ENCODE data around the gene MAPK10. TPM values are rescaled to one million over a fixed set of nuclear protein-coding genes. Genes with fewer than 3 reads are reported as not detected.

Gene MAPK10
- total RNA-seq, 6 experiments from 2014 or later, result 0.74 to 1.9 (median 1.6) TPM

GRCh38 chr4:86098691-86099090, 261.2 kb downstream of the MAPK10 start:
- DNase-seq, result no peak
- no peaks in the 10 kb centered on the region for H3K9me3 ChIP-seq

GRCh38 chr4:86096373-86096772, 263.5 kb downstream of the MAPK10 start:
- no peak overlapping the region for H3K4me3 ChIP-seq
- ATAC-seq, result no peak
- TF ChIP-seq POLR2A (IDR thresholded peaks at IDR 0.05), result no peak
- TF ChIP-seq, protein P1, sequence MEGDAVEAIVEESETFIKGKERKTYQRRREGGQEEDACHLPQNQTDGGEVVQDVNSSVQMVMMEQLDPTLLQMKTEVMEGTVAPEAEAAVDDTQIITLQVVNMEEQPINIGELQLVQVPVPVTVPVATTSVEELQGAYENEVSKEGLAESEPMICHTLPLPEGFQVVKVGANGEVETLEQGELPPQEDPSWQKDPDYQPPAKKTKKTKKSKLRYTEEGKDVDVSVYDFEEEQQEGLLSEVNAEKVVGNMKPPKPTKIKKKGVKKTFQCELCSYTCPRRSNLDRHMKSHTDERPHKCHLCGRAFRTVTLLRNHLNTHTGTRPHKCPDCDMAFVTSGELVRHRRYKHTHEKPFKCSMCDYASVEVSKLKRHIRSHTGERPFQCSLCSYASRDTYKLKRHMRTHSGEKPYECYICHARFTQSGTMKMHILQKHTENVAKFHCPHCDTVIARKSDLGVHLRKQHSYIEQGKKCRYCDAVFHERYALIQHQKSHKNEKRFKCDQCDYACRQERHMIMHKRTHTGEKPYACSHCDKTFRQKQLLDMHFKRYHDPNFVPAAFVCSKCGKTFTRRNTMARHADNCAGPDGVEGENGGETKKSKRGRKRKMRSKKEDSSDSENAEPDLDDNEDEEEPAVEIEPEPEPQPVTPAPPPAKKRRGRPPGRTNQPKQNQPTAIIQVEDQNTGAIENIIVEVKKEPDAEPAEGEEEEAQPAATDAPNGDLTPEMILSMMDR (IDR thresholded peaks at IDR 0.05), result no peak
- no peaks in the 10 kb centered on the region for H3K27me3 ChIP-seq
- H3K36me3 ChIP-seq, result no peaks in the 10 kb centered on the region
- DNase-seq, result no peak
- intact Hi-C loops (cut with DNase I), result no loop called here
- no peaks in the 10 kb centered on the region for H3K4me1 ChIP-seq
- H3K27ac ChIP-seq, result no peak overlapping the region
- 82% methylated on average over 2 of the region's 2 CpGs for WGBS (ENCODE audit: insufficient coverage, low coverage, low lambda C conversion rate, missing lambda C conversion rate)
- no peaks in the 10 kb centered on the region for H3K9me3 ChIP-seq

More at GRCh38 chr4:86098691-86099090, 261.2 kb downstream of the MAPK10 start:
- Histone ChIP-seq H3K27me3 (no peaks in the 10 kb centered on the region), H3K4me1 (no peaks in the 10 kb centered on the region), H3K27ac (no peak overlapping the region), H3K36me3 (no peaks in the 10 kb centered on the region), H3K4me3 (no peak overlapping the region)
- 44% methylated on average over 3 of the region's 3 CpGs for WGBS (ENCODE audit: insufficient coverage, low coverage, low lambda C conversion rate, missing lambda C conversion rate)
- ATAC-seq, result no peak
- no peak for TF ChIP-seq POLR2A (IDR thresholded peaks at IDR 0.05)
- TF ChIP-seq, protein P1 (IDR thresholded peaks at IDR 0.05), result no peak
- intact Hi-C loops (cut with DNase I), result no loop called here

GRCh38 chr4:86092684-86093083, 267.2 kb downstream of the MAPK10 start:
- intact Hi-C loops (cut with DNase I), result no loop called here
- TF ChIP-seq POLR2A (IDR thresholded peaks at IDR 0.05), result no peak
- TF ChIP-seq, protein P1 (IDR thresholded peaks at IDR 0.05), result no peak
- H3K27ac ChIP-seq, result no peak overlapping the region

DNA sequence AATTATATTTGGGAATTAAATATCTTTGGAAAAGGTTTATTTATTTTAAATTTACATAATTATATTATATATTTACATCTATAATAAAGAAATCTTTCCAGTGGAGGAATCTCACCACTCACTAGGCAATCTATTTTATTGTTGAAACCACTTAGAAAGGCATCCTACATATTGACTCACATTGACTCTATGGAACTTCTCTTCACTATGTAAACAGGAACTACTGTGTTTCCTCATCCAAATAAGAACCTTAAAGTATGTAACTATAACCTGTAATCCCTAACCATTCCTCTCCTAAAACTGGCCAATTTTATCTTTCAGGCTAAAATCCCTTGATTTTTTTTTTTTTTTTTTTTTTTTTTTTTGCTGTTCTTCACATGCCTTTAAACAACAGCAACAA, 268.7 kb downstream of the MAPK10 start:
- no peaks in the 10 kb centered on the region for H3K36me3 ChIP-seq
- ATAC-seq (no peak), DNase-seq (no peak)
- TF ChIP-seq POLR2A (IDR thresholded peaks at IDR 0.05), result no peak
- TF ChIP-seq, protein P1 (IDR thresholded peaks at IDR 0.05), result no peak
- H3K27me3 ChIP-seq, result no peaks in the 10 kb centered on the region
- no peak overlapping the region for H3K4me3 ChIP-seq
- intact Hi-C loops (cut with DNase I), result no loop called here
- no peaks in the 10 kb centered on the region for H3K4me1 ChIP-seq
- H3K9me3 ChIP-seq, result no peaks in the 10 kb centered on the region
- no peak overlapping the region for H3K27ac ChIP-seq

More at GRCh38 chr4:86092684-86093083, 267.2 kb downstream of the MAPK10 start:
- no peaks in the 10 kb centered on the region for H3K4me1 ChIP-seq
- no peaks in the 10 kb centered on the region for H3K9me3 ChIP-seq
- no peaks in the 10 kb centered on the region for H3K36me3 ChIP-seq
- H3K4me3 ChIP-seq, result no peak overlapping the region
- H3K27me3 ChIP-seq, result no peaks in the 10 kb centered on the region
- ATAC-seq (no peak), DNase-seq (no peak)

DNA sequence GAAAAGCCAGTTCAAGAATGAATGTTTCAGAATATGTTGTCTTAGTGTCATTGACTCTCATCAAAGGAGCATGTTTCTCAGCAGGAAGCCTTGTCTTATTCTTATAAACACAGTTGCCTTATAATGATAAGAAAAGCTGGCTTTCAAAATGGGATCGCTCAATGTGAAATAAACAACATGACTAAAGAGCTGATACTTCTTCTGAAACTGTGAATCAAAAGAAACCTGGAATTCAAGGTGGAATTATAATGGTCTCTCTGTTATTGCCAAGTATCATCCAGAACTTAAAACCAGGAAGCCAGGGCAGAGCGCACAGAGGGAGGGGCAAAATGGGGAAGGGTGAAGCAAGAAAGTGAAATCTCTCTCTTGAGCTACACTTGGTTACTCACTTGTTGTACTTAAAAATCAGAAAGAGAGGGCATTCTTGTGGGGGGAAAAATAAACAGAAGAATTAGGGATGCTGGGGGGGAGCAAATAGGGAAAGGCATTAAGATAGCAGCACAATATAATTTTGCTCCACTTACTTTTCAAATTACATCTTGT, 270.0 kb downstream of the MAPK10 start:
- no peaks in the 10 kb centered on the region for H3K9me3 ChIP-seq
- ATAC-seq, result no peak
- intact Hi-C loops (cut with DNase I), result no loop called here
- no peaks in the 10 kb centered on the region for H3K27me3 ChIP-seq
- WGBS (ENCODE audit: insufficient coverage, low coverage, low lambda C conversion rate, missing lambda C conversion rate), result 65% methylated on average over 2 of the region's 2 CpGs
- TF ChIP-seq, protein P1 (IDR thresholded peaks at IDR 0.05), result no peak
- TF ChIP-seq POLR2A (IDR thresholded peaks at IDR 0.05), result no peak
- no peak for DNase-seq
- H3K36me3 ChIP-seq, result no peaks in the 10 kb centered on the region
- H3K27ac ChIP-seq, result no peak overlapping the region
- H3K4me1 ChIP-seq, result no peaks in the 10 kb centered on the region
- no peak overlapping the region for H3K4me3 ChIP-seq
